HepG2 (cell line): ENCODE data around the gene OSBPL1A. TPM values are rescaled to one million over a fixed set of nuclear protein-coding genes. Genes with fewer than 3 reads are reported as not detected.
A peak's percentile ranks its signal among the peaks of the same experiment; 100 is the strongest.

ENCODE experiments used
- AGO1 ChIP-seq: fragments of 200-400 bp; formaldehyde crosslinking; IDR thresholded peaks from 2 replicates; pipeline ENCODE4 v1.6.1; 2017; ENCODE audit warnings: mild to moderate bottlenecking, low read depth, low read length, moderate library complexity; ENCODE audit not compliant: poor library complexity, severe bottlenecking
- BORCS8-MEF2B ChIP-seq: sonication (generic); formaldehyde crosslinking; IDR thresholded peaks from 2 replicates; pipeline ENCODE4 v1.8.0; 2022; ENCODE audit warnings: mild to moderate bottlenecking, missing genetic modification reagents
- E2F1 ChIP-seq: sonication (generic); formaldehyde crosslinking; IDR thresholded peaks from 2 replicates; pipeline ENCODE4 v1.5.0; 2020; ENCODE audit warnings: missing genetic modification reagents
- ELK4 ChIP-seq: sonication (generic); formaldehyde crosslinking; IDR thresholded peaks from 2 replicates; pipeline ENCODE4 v1.9.0; 2021; ENCODE audit warnings: missing genetic modification reagents, borderline replicate concordance
- FOSL2 ChIP-seq: sonication (generic); formaldehyde crosslinking; IDR thresholded peaks from 2 replicates; pipeline ENCODE4 v1.4.0; 2020; ENCODE audit warnings: missing genetic modification reagents
- HMGXB3 ChIP-seq: sonication (generic); formaldehyde crosslinking; IDR thresholded peaks from 2 replicates; pipeline ENCODE4 v1.4.0; 2020; ENCODE audit warnings: missing genetic modification reagents, borderline replicate concordance
- NCOR1 ChIP-seq: fragments of 200-600 bp; sonication (generic); IDR thresholded peaks from 2 replicates; pipeline ENCODE4 v1.7.0; 2017; ENCODE audit warnings: antibody characterized with exemption, low read length, borderline replicate concordance
- NFYB ChIP-seq: sonication (generic); formaldehyde crosslinking; IDR thresholded peaks from 2 replicates; pipeline ENCODE4 v1.4.0; 2020; ENCODE audit warnings: missing genetic modification reagents
- PRDM4 ChIP-seq: sonication (generic); formaldehyde crosslinking; IDR thresholded peaks from 2 replicates; pipeline ENCODE4 v1.9.0; 2021; ENCODE audit warnings: missing genetic modification reagents, borderline replicate concordance
- RELA ChIP-seq: sonication (generic); formaldehyde crosslinking; IDR thresholded peaks from 2 replicates; pipeline ENCODE4 v1.4.0; 2020; ENCODE audit warnings: missing genetic modification reagents
- TRIM24 ChIP-seq: sonication (generic); formaldehyde crosslinking; IDR thresholded peaks from 2 replicates; pipeline ENCODE4 v1.8.0; 2022; ENCODE audit warnings: mild to moderate bottlenecking, missing genetic modification reagents
- ZBTB43 ChIP-seq: sonication (generic); formaldehyde crosslinking; conservative IDR thresholded peaks from 2 replicates; pipeline ENCODE4 v1.4.0; 2020; ENCODE audit warnings: missing genetic modification reagents
- ZFP36L2 ChIP-seq: sonication (generic); formaldehyde crosslinking; IDR thresholded peaks from 2 replicates; pipeline ENCODE4 v1.4.0; 2020; ENCODE audit warnings: missing genetic modification reagents
- ZNF205 ChIP-seq: IDR thresholded peaks from 2 replicates; pipeline ENCODE4 v1.6.1; 2018; ENCODE audit warnings: missing biosample characterization, missing genetic modification reagents
- ZNF678 ChIP-seq: sonication (generic); formaldehyde crosslinking; IDR thresholded peaks from 2 replicates; pipeline ENCODE4 v1.4.0; 2020; ENCODE audit warnings: mild to moderate bottlenecking, missing genetic modification reagents
- polyA plus RNA-seq, 8 experiments: library from polyadenylated mRNA; depleted of rRNA in 3 of 8; stranded (reverse) in 7 of 8; unstranded in 1 of 8; fragments of >200 nt; fragmentation: Illumina TruSeq in 4 of 8; extraction: Trizol in 4 of 8; gene quantifications; 2 replicates each; pipeline versions ENCODE4 v1.2.1 to v1.2.3, GENCODE V29; 2011 to 2016; ENCODE audit warnings: low read depth in 4 of 8, missing spikeins in 1 of 8, mixed read lengths in 1 of 8; ENCODE audit not compliant: insufficient read depth in 1 of 8
- total RNA-seq, 5 experiments: library from RNA; depleted of rRNA; stranded (reverse); fragments of >200 nt; fragmentation: Illumina TruSeq; extraction: Trizol; gene quantifications; 2 replicates each; pipeline ENCODE4 v1.2.3, GENCODE V29; 2016; ENCODE audit warnings: low read depth in 1 of 5
- TF ChIP-seq, protein P1 (sequence below): sonication (generic); formaldehyde crosslinking; conservative IDR thresholded peaks from 2 replicates; pipeline ENCODE4 v1.4.0; 2020; ENCODE audit warnings: missing genetic modification reagents

The OSBPL1A gene
- total and polyA plus RNA-seq, 2 of the 13 experiments (the other 11 are each of a cell fraction or from before 2014, with no cell fraction given), result 0.02 TPM; not detected in 1

DNA sequence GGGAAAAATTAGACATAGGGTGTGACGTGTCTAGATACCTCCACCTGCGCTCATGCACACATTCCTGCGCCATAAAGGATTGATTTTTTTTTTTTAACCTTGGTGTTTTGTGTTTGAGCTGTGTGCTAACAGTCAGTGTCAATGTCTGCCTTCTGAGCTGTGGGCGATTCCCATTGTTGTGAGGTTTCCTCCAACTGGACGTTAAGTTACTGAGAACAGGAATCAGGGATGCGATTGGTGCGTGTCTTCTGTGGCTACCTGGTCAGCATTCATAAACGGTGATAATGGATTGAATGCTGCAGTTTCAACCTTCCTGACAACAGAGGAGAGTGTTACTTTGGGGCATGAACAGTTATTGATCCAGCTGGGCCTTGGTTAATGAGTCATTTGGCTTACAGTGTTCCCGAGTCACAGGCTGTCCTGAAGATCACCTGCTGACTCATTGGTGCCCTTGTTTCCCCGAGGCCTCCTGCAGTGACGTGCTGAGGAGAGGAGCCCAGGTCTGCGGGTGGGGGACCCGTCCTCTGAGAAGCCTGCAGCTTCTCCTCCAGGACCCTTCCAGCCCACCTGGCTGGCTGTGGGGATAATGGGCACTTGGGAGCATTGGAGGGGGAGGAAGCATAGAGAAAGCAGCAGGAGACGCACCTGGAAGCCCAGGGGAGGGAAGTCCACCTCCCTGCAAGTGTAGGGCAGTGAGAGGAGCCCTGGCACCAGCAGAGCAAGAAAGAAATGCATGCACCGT, 284.6 kb downstream of the OSBPL1A start (continued):
- TF ChIP-seq PRDM4 (CRISPR knock-in tag), result no peak
- no peak for TF ChIP-seq AGO1
- TF ChIP-seq BORCS8-MEF2B (CRISPR knock-in tag), result peak; percentile 45; the same call in 1 of the 2 replicates
- peak; percentile 57 for TF ChIP-seq NFYB (CRISPR knock-in tag)
- peak; percentile 99 for TF ChIP-seq FOSL2
- TF ChIP-seq E2F1 (CRISPR knock-in tag), result no peak
- TF ChIP-seq ZBTB43 (CRISPR knock-in tag), result no peak
- TF ChIP-seq ZNF205 (CRISPR knock-in tag), result peak; percentile 71; the same call in 1 of the 2 replicates
- TF ChIP-seq RELA (CRISPR knock-in tag), result no peak
- TF ChIP-seq ELK4 (CRISPR knock-in tag), result no peak
- no peak for TF ChIP-seq ZFP36L2
- TF ChIP-seq TRIM24, result no peak
- TF ChIP-seq, protein P1, sequence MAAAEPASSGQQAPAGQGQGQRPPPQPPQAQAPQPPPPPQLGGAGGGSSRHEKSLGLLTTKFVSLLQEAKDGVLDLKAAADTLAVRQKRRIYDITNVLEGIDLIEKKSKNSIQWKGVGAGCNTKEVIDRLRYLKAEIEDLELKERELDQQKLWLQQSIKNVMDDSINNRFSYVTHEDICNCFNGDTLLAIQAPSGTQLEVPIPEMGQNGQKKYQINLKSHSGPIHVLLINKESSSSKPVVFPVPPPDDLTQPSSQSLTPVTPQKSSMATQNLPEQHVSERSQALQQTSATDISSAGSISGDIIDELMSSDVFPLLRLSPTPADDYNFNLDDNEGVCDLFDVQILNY (CRISPR knock-in tag), result no peak
- TF ChIP-seq NCOR1, result peak; percentile 65; the same call in 1 of the 2 replicates
- TF ChIP-seq HMGXB3 (CRISPR knock-in tag), result peak; percentile 93
- no peak for TF ChIP-seq ZNF678 (CRISPR knock-in tag)
